GM23248 (cell line): Measurements from ENCODE around the gene WAC. TPM values are rescaled to one million over a fixed set of nuclear protein-coding genes. Genes with fewer than 3 reads are reported as not detected.

ENCODE experiments used
- DNase-seq: peaks from one replicate; pipeline ENCODE4 v3.0.0-alpha.2; 2015
- H2AFZ ChIP-seq: fragments of 200-600 bp; sonication (generic); 2 replicates; pipeline ENCODE4 v1.6.1; 2016; ENCODE audit warnings: antibody characterized with exemption
- H3F3A ChIP-seq: fragments of 200-600 bp; sonication (generic); 2 replicates; pipeline ENCODE4 v1.6.1; 2016; ENCODE audit warnings: mild to moderate bottlenecking, antibody characterized with exemption, mixed run types; ENCODE audit not compliant: insufficient read depth
- H3K27ac ChIP-seq: fragments of 200-600 bp; sonication (generic); 2 replicates; pipeline ENCODE4 v1.5.1; 2016; ENCODE audit warnings: mild to moderate bottlenecking
- H3K27me3 ChIP-seq: fragments of 200-600 bp; sonication (generic); replicated peaks from 2 replicates; pipeline ENCODE4 v1.6.1; 2016; ENCODE audit warnings: mild to moderate bottlenecking; ENCODE audit not compliant: insufficient read depth
- H3K36me3 ChIP-seq: fragments of 200-600 bp; sonication (generic); 2 replicates; pipeline ENCODE4 v1.6.1; 2016; ENCODE audit warnings: low read depth, mild to moderate bottlenecking
- H3K4me1 ChIP-seq: fragments of 200-600 bp; sonication (generic); 2 replicates; pipeline ENCODE4 v1.6.1; 2016; ENCODE audit warnings: mild to moderate bottlenecking; ENCODE audit not compliant: insufficient read depth
- H3K4me2 ChIP-seq: fragments of 200-600 bp; sonication (generic); one replicate; pipeline ENCODE4 v1.6.1; 2016; ENCODE audit warnings: mild to moderate bottlenecking; ENCODE audit not compliant: unreplicated experiment
- H3K4me3 ChIP-seq: fragments of 200-600 bp; sonication (generic); 2 replicates; pipeline ENCODE4 v1.5.1; 2016; ENCODE audit warnings: mild to moderate bottlenecking
- H3K79me2 ChIP-seq: fragments of 200-600 bp; sonication (generic); 2 replicates; pipeline ENCODE4 v1.6.1; 2016; ENCODE audit warnings: mild to moderate bottlenecking; ENCODE audit not compliant: insufficient read depth
- H3K9ac ChIP-seq: fragments of 200-600 bp; sonication (generic); 2 replicates; pipeline ENCODE4 v1.6.1; 2016; ENCODE audit warnings: mild to moderate bottlenecking
- H3K9me2 ChIP-seq: fragments of 200-600 bp; sonication (generic); 2 replicates; pipeline ENCODE4 v1.6.1; 2016; ENCODE audit warnings: mixed run types, mild to moderate bottlenecking, moderate library complexity; ENCODE audit not compliant: insufficient read depth
- H3K9me3 ChIP-seq: fragments of 200-600 bp; sonication (generic); one replicate; pipeline ENCODE4 v1.6.1; 2017; ENCODE audit warnings: low read depth
- H4K20me1 ChIP-seq: fragments of 200-600 bp; sonication (generic); 2 replicates; pipeline ENCODE4 v1.6.0; 2016; ENCODE audit not compliant: insufficient read depth
- EZH2 ChIP-seq: fragments of 200-600 bp; sonication (generic); IDR thresholded peaks from 2 replicates; pipeline ENCODE4 v1.6.1; 2018; ENCODE audit warnings: antibody characterized with exemption, mild to moderate bottlenecking; ENCODE audit not compliant: insufficient read depth, poor library complexity, severe bottlenecking
- EZH2phosphoT487 ChIP-seq: fragments of 200-600 bp; sonication (generic); IDR thresholded peaks from 2 replicates; pipeline ENCODE4 v1.6.1; 2018; ENCODE audit warnings: antibody characterized with exemption, moderate library complexity, mild to moderate bottlenecking, low read depth; ENCODE audit not compliant: insufficient read depth
- WGBS, 2 experiments: methylation state at CpG; one replicate each; pipeline ENCODE4 v1.1.6; 2015 to 2017; ENCODE audit warnings: low lambda C conversion rate in 2 of 2, low coverage in 1 of 2; ENCODE audit errors: missing lambda C conversion rate in 2 of 2; 5-methylcytosine and 5-hydroxymethylcytosine counted together
- in situ Hi-C: fragments of 300-500 bp; cut with MboI; formaldehyde crosslinking; loops from 2 replicates; pipeline ENCODE4 v1.15.0; 2020
- polyA plus RNA-seq: library from polyadenylated mRNA; unstranded; fragments of >200 nt; fragmentation: Nextera tagmentation; extraction: Ambion mirVana; gene quantifications from 2 replicates; pipeline ENCODE4 v1.2.1, GENCODE V29; 2016
- total RNA-seq: library from RNA; depleted of rRNA; stranded (reverse); fragments of >200 nt; shearing (Covaris generic); gene quantifications from 2 replicates; pipeline ENCODE4 v1.2.3, GENCODE V29; 2014

WAC gene
- total and polyA plus RNA-seq, 2 experiments from 2014 or later: 54.3 to 57.5 TPM

DNA sequence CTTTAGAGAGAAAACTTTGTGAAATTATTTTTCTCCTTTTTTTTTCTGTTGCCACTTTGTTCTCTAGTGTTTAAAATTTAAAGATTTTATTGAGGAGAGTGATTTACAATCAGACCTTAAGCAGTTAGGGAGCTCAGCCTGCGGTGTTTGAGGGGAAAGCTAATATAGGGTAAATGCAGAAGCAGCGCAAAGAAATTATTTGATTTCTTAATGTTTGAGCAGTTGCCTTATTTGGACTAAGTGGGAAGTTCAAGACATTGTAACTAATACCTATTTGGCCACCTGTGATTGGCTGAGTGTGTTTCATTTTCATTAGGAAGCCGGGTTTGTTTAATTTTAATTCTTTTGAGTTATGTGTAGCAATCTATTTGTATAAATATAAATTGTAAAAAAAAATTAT lies 25.3 kb downstream of the WAC start:
- no peaks in the 10 kb centered on the region for H3K27me3 ChIP-seq
- WGBS, 2 experiments: 87 to 88% methylated on average over 3 of the region's 3 CpGs
- DNase-seq: no peak
- TF ChIP-seq EZH2 (no peak), EZH2phosphoT487 (no peak)
- H3K9me3 ChIP-seq: no peaks in the 10 kb centered on the region
- no peaks in the 10 kb centered on the region for H3K9me2 ChIP-seq
- H2AFZ ChIP-seq: no peak overlapping the region
- H3K4me1 ChIP-seq: 0 out of 2 replicates have a peak, but pooled peaks cover 3% of the 10 kb centered on the region
- no peak overlapping the region for H3K4me2 ChIP-seq
- no peak overlapping the region for H3K4me3 ChIP-seq
- in situ Hi-C loops: no loop called here
- H3F3A ChIP-seq: peaks cover 43% of the 10 kb centered on the region; the same call in 1 of the 2 replicates
- peaks cover 36% of the 10 kb centered on the region for H3K36me3 ChIP-seq
- H3K27ac ChIP-seq: no peak overlapping the region
- H4K20me1 ChIP-seq: peaks cover 29% of the 10 kb centered on the region
- no peak overlapping the region for H3K9ac ChIP-seq
- H3K79me2 ChIP-seq: peaks cover 100% of the 10 kb centered on the region

DNA sequence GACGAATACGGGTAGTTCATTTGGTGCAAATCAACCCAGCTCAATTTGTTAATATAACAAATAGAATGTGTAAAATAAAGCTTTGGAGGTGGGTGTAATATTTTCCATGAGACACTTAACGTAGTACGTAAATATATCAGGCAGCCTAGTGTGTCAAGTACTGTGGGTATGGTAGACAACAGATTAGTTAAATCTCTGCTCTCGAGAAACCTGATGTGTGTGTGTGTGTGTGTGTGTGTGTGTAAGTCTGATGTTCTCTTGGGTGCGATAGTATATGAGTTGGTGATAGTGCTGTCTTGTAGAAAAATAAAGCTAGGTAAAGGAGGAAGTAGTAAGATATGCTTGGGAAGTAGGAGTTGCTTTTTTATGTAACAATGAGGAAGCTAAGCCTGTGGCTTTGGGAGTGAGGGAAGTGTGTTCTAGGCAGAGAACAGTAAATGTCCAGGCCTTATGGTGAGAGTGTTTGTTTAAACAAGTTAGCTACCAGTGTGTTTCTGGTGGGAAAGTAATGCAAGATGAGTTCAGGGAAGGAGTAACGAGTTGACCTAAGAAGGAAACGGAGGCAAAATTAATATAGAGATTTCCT lies 26.1 kb downstream of the WAC start:
- H3K36me3 ChIP-seq: peaks cover 33% of the 10 kb centered on the region
- WGBS, 2 experiments: 87 to 95% methylated on average over 8 of the region's 8 CpGs
- in situ Hi-C loops: no loop called here

DNA sequence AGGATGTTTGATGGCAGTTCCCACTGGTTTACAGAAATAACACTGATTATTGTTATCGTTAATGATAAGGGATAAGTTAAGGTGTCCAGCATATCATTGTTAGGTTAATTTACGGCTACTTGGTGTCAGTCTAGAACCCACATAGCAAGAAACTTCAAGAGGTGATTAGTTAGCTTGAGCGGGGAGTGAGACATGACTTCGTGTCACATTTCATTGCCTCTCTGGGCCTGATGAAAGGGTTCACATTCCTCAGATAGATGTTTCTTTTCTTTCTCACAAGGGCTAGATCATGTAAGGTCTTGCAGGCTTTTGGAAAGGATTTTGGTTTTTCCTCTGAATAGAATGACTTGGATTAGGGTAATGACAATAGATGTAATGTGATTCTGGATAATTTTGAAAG lies 26.7 kb downstream of the WAC start:
- in situ Hi-C loops: no loop called here
- Histone ChIP-seq H3K27ac (no peak overlapping the region), H3K9me2 (no peaks in the 10 kb centered on the region), H3K4me3 (no peak overlapping the region), H3K9ac (no peak overlapping the region), H4K20me1 (peaks cover 34% of the 10 kb centered on the region), H3F3A (peaks cover 43% of the 10 kb centered on the region; the same call in 1 of the 2 replicates), H3K4me1 (0 out of 2 replicates have a peak, but pooled peaks cover 4% of the 10 kb centered on the region), H3K4me2 (no peak overlapping the region), H2AFZ (no peak overlapping the region), H3K27me3 (no peaks in the 10 kb centered on the region), H3K9me3 (no peaks in the 10 kb centered on the region), H3K36me3 (peaks cover 27% of the 10 kb centered on the region), H3K79me2 (peaks cover 100% of the 10 kb centered on the region)
- no peak for DNase-seq
- TF ChIP-seq EZH2phosphoT487 (no peak), EZH2 (no peak)
- 88 to 91% methylated on average over 4 of the region's 4 CpGs for whole genome bisulfite sequencing, 2 experiments

More for the DNA sequence above, 26.1 kb downstream of the WAC start:
- H3F3A ChIP-seq: peaks cover 43% of the 10 kb centered on the region; the same call in 1 of the 2 replicates
- peaks cover 100% of the 10 kb centered on the region for H3K79me2 ChIP-seq
- H3K9ac ChIP-seq: no peak overlapping the region
- H3K9me2 ChIP-seq: no peaks in the 10 kb centered on the region
- TF ChIP-seq EZH2phosphoT487 (no peak), EZH2 (no peak)
- H2AFZ ChIP-seq: no peak overlapping the region
- H3K27me3 ChIP-seq: no peaks in the 10 kb centered on the region
- H4K20me1 ChIP-seq: peaks cover 29% of the 10 kb centered on the region
- no peaks in the 10 kb centered on the region for H3K9me3 ChIP-seq
- no peak for DNase-seq
- H3K4me2 ChIP-seq: no peak overlapping the region
- H3K4me1 ChIP-seq: 0 out of 2 replicates have a peak, but pooled peaks cover 4% of the 10 kb centered on the region
- no peak overlapping the region for H3K4me3 ChIP-seq
- no peak overlapping the region for H3K27ac ChIP-seq

DNA sequence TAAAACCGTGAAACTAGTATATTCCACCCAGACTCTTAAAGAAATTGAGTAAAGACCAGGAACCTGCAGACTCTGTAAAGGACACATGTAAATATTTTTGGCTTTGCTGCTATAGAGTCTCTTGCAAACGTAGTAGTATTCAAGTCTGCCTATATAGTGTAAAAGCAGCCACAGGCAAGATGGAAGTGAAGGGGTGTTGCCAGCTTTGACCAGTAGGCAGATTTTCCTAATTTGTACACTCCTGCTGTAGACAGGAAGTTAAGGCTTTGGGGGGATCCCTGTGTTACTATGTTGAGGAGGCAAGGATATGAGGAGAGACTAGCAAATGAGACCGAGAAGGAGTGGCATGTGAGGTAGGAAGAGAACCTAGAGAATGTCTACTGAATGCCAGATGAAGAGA lies 27.7 kb downstream of the WAC start:
- no peak for DNase-seq
- no peaks in the 10 kb centered on the region for H3K9me2 ChIP-seq
- 84 to 86% methylated on average over 3 of the region's 3 CpGs for WGBS, 2 experiments
- TF ChIP-seq EZH2 (no peak), EZH2phosphoT487 (no peak)
- H4K20me1 ChIP-seq: peaks cover 37% of the 10 kb centered on the region
- no peak overlapping the region for H3K4me2 ChIP-seq
- peaks cover 100% of the 10 kb centered on the region for H3K79me2 ChIP-seq
- no peak overlapping the region for H3K4me3 ChIP-seq
- in situ Hi-C loops: no loop called here
- H3K27ac ChIP-seq: no peak overlapping the region
- H3K4me1 ChIP-seq: 0 out of 2 replicates have a peak, but pooled peaks cover 4% of the 10 kb centered on the region
- H3K9ac ChIP-seq: no peak overlapping the region
- H3F3A ChIP-seq: peaks cover 48% of the 10 kb centered on the region
- peaks cover 26% of the 10 kb centered on the region for H3K36me3 ChIP-seq
- no peaks in the 10 kb centered on the region for H3K9me3 ChIP-seq
- H3K27me3 ChIP-seq: no peaks in the 10 kb centered on the region
- H2AFZ ChIP-seq: no peak overlapping the region
